Endothelial cell (in vitro differentiated cells): Measurements from ENCODE around the gene KLHL13. TPM values are rescaled to one million over a fixed set of nuclear protein-coding genes. Genes with fewer than 3 reads are reported as not detected.
"Not testable (repeated sequence)": the region's sequence is repeated elsewhere in the genome, so short reads cannot be mapped to it uniquely, and the experiment has no call there.

Experiments
- DNase-seq: peaks from one replicate; pipeline ENCODE4 v3.0.0; 2021; ENCODE audit warnings: low spot score
- H3K27ac Mint-ChIP-seq: one replicate; pipeline ENCODE4 v1.8.0; 2021; ENCODE audit warnings: mixed read lengths, inconsistent platforms; ENCODE audit not compliant: unreplicated experiment
- H3K27me3 Mint-ChIP-seq: one replicate; pipeline ENCODE4 v1.8.0; 2021; ENCODE audit warnings: mild to moderate bottlenecking, moderate library complexity, mixed read lengths, inconsistent platforms; ENCODE audit not compliant: unreplicated experiment
- H3K36me3 Mint-ChIP-seq: one replicate; pipeline ENCODE4 v1.8.0; 2021; ENCODE audit warnings: mild to moderate bottlenecking, low read depth, mixed read lengths, inconsistent platforms; ENCODE audit not compliant: unreplicated experiment
- H3K4me1 Mint-ChIP-seq: one replicate; pipeline ENCODE4 v1.8.0; 2021; ENCODE audit warnings: mild to moderate bottlenecking, mixed read lengths, inconsistent platforms; ENCODE audit not compliant: unreplicated experiment
- H3K4me3 Mint-ChIP-seq: one replicate; pipeline ENCODE4 v1.8.0; 2021; ENCODE audit warnings: mild to moderate bottlenecking, mixed read lengths, inconsistent platforms; ENCODE audit not compliant: unreplicated experiment
- H3K9me3 Mint-ChIP-seq: one replicate; pipeline ENCODE4 v1.8.0; 2021; ENCODE audit warnings: mixed read lengths, inconsistent platforms; ENCODE audit not compliant: unreplicated experiment
- total RNA-seq: library from RNA; stranded (reverse); fragmentation: NEBNext Ultra II Directional; extraction: Animal tissue kit (Norgen Biotek cat#: 25700); gene quantifications from one replicate; pipeline ENCODE4 v1.2.1, GENCODE V29; 2021; ENCODE audit not compliant: unreplicated experiment
- TF ChIP-seq, protein P1 (sequence below): fragments of 200-600 bp; sonication (generic); IDR thresholded peaks from one replicate; pipeline ENCODE4 v1.5.0; 2021; ENCODE audit warnings: antibody characterized with exemption; ENCODE audit not compliant: unreplicated experiment

KLHL13 gene
- total RNA-seq, 1 donor from 2014 or later, result 1.7 TPM

DNA sequence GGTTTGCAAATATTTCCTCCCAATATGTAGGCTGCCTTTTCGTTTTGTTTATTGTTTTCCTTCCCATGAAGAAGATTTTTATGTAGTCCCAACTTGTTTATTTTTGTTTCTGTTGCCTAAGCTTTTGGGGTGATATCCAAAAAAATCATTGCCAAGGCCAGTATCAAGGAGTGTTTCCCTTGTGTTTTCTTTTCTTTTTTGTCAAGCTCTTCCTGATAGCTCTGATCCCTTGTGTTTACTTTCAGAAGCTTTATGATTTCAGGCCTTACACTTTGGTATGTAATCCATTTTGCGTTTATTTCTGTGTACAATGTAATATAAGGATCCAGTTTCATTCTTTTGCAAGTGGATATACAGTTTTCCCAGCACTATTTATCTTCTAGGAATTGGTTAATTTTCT, 93.9 kb downstream of the KLHL13 start:
- no peak overlapping the region for H3K4me3 Mint-ChIP-seq
- TF ChIP-seq, protein P1, sequence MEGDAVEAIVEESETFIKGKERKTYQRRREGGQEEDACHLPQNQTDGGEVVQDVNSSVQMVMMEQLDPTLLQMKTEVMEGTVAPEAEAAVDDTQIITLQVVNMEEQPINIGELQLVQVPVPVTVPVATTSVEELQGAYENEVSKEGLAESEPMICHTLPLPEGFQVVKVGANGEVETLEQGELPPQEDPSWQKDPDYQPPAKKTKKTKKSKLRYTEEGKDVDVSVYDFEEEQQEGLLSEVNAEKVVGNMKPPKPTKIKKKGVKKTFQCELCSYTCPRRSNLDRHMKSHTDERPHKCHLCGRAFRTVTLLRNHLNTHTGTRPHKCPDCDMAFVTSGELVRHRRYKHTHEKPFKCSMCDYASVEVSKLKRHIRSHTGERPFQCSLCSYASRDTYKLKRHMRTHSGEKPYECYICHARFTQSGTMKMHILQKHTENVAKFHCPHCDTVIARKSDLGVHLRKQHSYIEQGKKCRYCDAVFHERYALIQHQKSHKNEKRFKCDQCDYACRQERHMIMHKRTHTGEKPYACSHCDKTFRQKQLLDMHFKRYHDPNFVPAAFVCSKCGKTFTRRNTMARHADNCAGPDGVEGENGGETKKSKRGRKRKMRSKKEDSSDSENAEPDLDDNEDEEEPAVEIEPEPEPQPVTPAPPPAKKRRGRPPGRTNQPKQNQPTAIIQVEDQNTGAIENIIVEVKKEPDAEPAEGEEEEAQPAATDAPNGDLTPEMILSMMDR, result no peak
- DNase-seq, result no peak
- peaks cover 2% of the 10 kb centered on the region for H3K27me3 Mint-ChIP-seq
- no peak overlapping the region for H3K27ac Mint-ChIP-seq
- no peaks in the 10 kb centered on the region for H3K36me3 Mint-ChIP-seq
- H3K4me1 Mint-ChIP-seq, result no peaks in the 10 kb centered on the region
- no peaks in the 10 kb centered on the region for H3K9me3 Mint-ChIP-seq

GRCh38 chrX:118016422-118016821, 100.2 kb downstream of the KLHL13 start:
- Mint-ChIP-seq H3K27ac (no peak overlapping the region), H3K9me3 (no peaks in the 10 kb centered on the region), H3K27me3 (peaks cover 2% of the 10 kb centered on the region)

GRCh38 chrX:118002417-118002816, 114.2 kb downstream of the KLHL13 start:
- H3K4me3 Mint-ChIP-seq, H3K9me3 Mint-ChIP-seq, H3K27ac Mint-ChIP-seq, DNase-seq, H3K4me1 Mint-ChIP-seq, H3K36me3 Mint-ChIP-seq, H3K27me3 Mint-ChIP-seq: not testable (repeated sequence)

More at GRCh38 chrX:118016422-118016821, 100.2 kb downstream of the KLHL13 start:
- no peak for DNase-seq
- Mint-ChIP-seq H3K4me1 (no peaks in the 10 kb centered on the region), H3K4me3 (no peak overlapping the region), H3K36me3 (no peaks in the 10 kb centered on the region)
- TF ChIP-seq, protein P1, result no peak

DNA sequence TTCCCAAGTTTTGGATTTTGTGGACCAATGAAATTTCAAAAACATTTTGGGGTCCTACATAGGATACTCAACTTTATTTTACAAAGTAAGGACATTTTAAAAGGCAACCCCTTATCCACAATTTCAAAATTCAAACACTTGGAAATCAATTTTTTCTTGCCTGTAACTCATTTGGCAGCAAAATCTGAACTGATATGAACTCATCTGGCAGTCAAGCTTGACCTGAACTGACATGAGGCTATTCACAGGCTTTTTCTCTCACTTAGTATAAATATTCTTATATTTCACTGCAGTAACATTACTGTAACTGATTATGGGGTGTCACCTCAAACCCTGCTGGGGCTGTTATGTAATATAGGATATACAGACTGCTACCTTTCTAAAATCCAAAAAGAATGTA, 116.1 kb downstream of the KLHL13 start:
- TF ChIP-seq, protein P1, result no peak
- no peaks in the 10 kb centered on the region for H3K27me3 Mint-ChIP-seq
- no peak for DNase-seq
- H3K9me3 Mint-ChIP-seq, result no peaks in the 10 kb centered on the region
- H3K4me1 Mint-ChIP-seq, result no peaks in the 10 kb centered on the region
- H3K4me3 Mint-ChIP-seq, result no peak overlapping the region
- no peak overlapping the region for H3K27ac Mint-ChIP-seq
- no peaks in the 10 kb centered on the region for H3K36me3 Mint-ChIP-seq

DNA sequence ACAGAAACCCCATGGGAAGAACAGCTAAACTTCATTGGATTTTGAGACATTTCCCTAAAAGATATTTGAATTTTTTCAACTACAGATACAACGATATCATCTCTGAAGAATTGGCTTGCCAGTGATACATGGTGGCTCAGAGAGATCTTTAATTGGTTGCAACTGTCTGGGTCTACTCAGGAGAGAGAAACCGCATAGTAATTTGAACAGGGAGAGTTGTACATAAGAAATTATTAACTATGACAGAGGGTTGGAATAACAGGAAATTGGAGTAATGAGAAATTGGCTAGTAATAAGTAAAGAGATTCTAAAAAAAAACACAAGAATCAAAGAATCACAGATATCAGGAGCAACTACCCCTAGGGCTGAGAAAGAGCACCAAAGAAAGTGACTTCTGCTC, 118.4 kb downstream of the KLHL13 start:
- Mint-ChIP-seq H3K4me3 (no peak overlapping the region), H3K36me3 (no peaks in the 10 kb centered on the region), H3K9me3 (no peaks in the 10 kb centered on the region), H3K27me3 (no peaks in the 10 kb centered on the region), H3K4me1 (no peaks in the 10 kb centered on the region), H3K27ac (no peak overlapping the region)
- DNase-seq, result no peak
- TF ChIP-seq, protein P1, result no peak
